HCT116 (cell line): ENCODE data around the gene RAB40C. TPM values are rescaled to one million over a fixed set of nuclear protein-coding genes. Genes with fewer than 3 reads are reported as not detected.

Experiments
- ATAC-seq: fragments of 200-7000 bp; cut with Tn5 transposase; 2 replicates; pipeline ENCODE4 v1.9.1; 2020; ENCODE audit warnings: mild to moderate bottlenecking, moderate library complexity
- BruUV-seq: library from RNA; stranded (reverse); fragments of 400-500 nt; replicated peaks from 2 replicates; lab custom pipeline; 2021; lab: Mats Ljungman, UMichigan
- CTCF ChIA-PET: fragments of 300-600 bp; sonication (Branson Sonifier 250); formaldehyde crosslinking; loops from one replicate; lab custom pipeline; 2021; ENCODE audit warnings: antibody characterized with exemption; lab: Charles Lee
- POLR2A ChIA-PET: fragments of 300-600, 350-600 bp; sonication (Branson Sonifier 250); formaldehyde crosslinking; loops from one replicate; lab custom pipeline; 2021; ENCODE audit warnings: antibody characterized with exemption; lab: Charles Lee
- RAD21 ChIA-PET, 2 experiments: fragments of 300-600 bp; sonication (Branson Sonifier 250); formaldehyde crosslinking; loops; one replicate each; lab custom pipeline; 2023; ENCODE audit warnings: low total read pairs in 2 of 2; ENCODE audit not compliant: uncharacterized antibody in 2 of 2, unreplicated experiment in 2 of 2, low non-redundant PET in 1 of 2; lab: Charles Lee
- DNase-seq: peaks from one replicate; pipeline ENCODE4 v3.0.0-alpha.2; 2010; ENCODE audit warnings: low read depth, low spot score
- H2AFZ ChIP-seq: fragments of 200-600 bp; shearing (Covaris generic), sonication (generic); 2 replicates; pipeline ENCODE4 v1.6.1; 2017; ENCODE audit warnings: low read depth, mixed run types, mixed read lengths, antibody characterized with exemption, low read length; ENCODE audit not compliant: poor library complexity, severe bottlenecking
- H3K27ac ChIP-seq: 2 replicates; pipeline ENCODE4 v1.5.1; 2012; ENCODE audit warnings: low read depth, low read length
- H3K27me3 ChIP-seq: fragments of 200-600 bp; sonication (generic); 2 replicates; pipeline ENCODE4 v1.6.1; 2016; ENCODE audit warnings: mixed run types, low read length, mixed read lengths; ENCODE audit not compliant: insufficient read depth
- H3K36me3 ChIP-seq, 2 experiments: fragments of 200-500 bp in 1 of 2; fragments of 200-600 bp in 1 of 2; sonication (Bioruptor generic) in 1 of 2; sonication (generic) in 1 of 2; 2 replicates each; pipeline versions ENCODE4 v1.5.1 to v1.6.1; 2014 to 2016; ENCODE audit warnings: low read length in 2 of 2, inconsistent platforms in 1 of 2, mixed read lengths in 1 of 2, mixed run types in 1 of 2; ENCODE audit not compliant: insufficient read depth in 2 of 2, control insufficient read depth in 1 of 2
- H3K4me1 ChIP-seq, 2 experiments: fragments of 200-600 bp in 1 of 2; sonication (generic) in 1 of 2; 2 replicates each; pipeline versions ENCODE4 v1.5.1 to v1.6.1; 2012 to 2017; ENCODE audit warnings: low read length in 2 of 2, inconsistent platforms in 1 of 2, mild to moderate bottlenecking in 1 of 2, mixed read lengths in 1 of 2, mixed run types in 1 of 2, moderate library complexity in 1 of 2; ENCODE audit not compliant: insufficient read depth in 2 of 2, control insufficient read depth in 1 of 2
- H3K4me2 ChIP-seq: fragments of 200-600 bp; sonication (generic); 2 replicates; pipeline ENCODE4 v1.6.1; 2017; ENCODE audit warnings: mixed run types, low read length, mixed read lengths
- H3K4me3 ChIP-seq, 2 experiments: fragments of 200-600 bp in 1 of 2; sonication (generic) in 1 of 2; replicated peaks in 1 of 2; 2 replicates each; pipeline ENCODE4 v1.5.1; 2011 to 2016; ENCODE audit warnings: low read length in 2 of 2, control low read depth in 1 of 2, low read depth in 1 of 2, mild to moderate bottlenecking in 1 of 2, mixed read lengths in 1 of 2, mixed run types in 1 of 2
- H3K79me2 ChIP-seq: fragments of 200-600 bp; sonication (generic); 2 replicates; pipeline ENCODE4 v1.6.1; 2017; ENCODE audit warnings: mild to moderate bottlenecking, mixed run types, low read length, moderate library complexity, mixed read lengths; ENCODE audit not compliant: insufficient read depth
- H3K9ac ChIP-seq: fragments of 200-600 bp; sonication (generic); 2 replicates; pipeline ENCODE4 v1.6.1; 2016; ENCODE audit warnings: low read length, mixed read lengths
- H3K9me2 ChIP-seq: fragments of 200-600 bp; sonication (generic), shearing (Covaris generic); 2 replicates; pipeline ENCODE4 v1.6.1; 2017; ENCODE audit warnings: mixed run types, mild to moderate bottlenecking, moderate library complexity; ENCODE audit not compliant: insufficient read depth
- H3K9me3 ChIP-seq, 2 experiments: fragments of 200-500 bp in 1 of 2; fragments of 200-600 bp in 1 of 2; sonication (Bioruptor generic) in 1 of 2; sonication (generic) in 1 of 2; 2 replicates each; pipeline ENCODE4 v1.6.1; 2014 to 2017; ENCODE audit warnings: low read length in 2 of 2, mixed read lengths in 2 of 2, inconsistent platforms in 1 of 2, low read depth in 1 of 2, mild to moderate bottlenecking in 1 of 2, mixed run types in 1 of 2, moderate library complexity in 1 of 2; ENCODE audit not compliant: control insufficient read depth in 1 of 2, insufficient read depth in 1 of 2
- H4K20me1 ChIP-seq: fragments of 200-600 bp; sonication (generic), shearing (Covaris generic); 2 replicates; pipeline ENCODE4 v1.6.1; 2017; ENCODE audit warnings: mixed run types, mild to moderate bottlenecking, moderate library complexity; ENCODE audit not compliant: insufficient read depth
- ATF3 ChIP-seq: IDR thresholded peaks from 2 replicates; pipeline ENCODE4 v1.6.1; 2012
- CBX3 ChIP-seq: IDR thresholded peaks from 2 replicates; pipeline ENCODE4 v1.6.1; 2012; ENCODE audit warnings: low read depth
- EZH2phosphoT487 ChIP-seq: fragments of 200-600 bp; IDR thresholded peaks from 2 replicates; pipeline ENCODE4 v1.6.1; 2018; ENCODE audit warnings: antibody characterized with exemption, borderline replicate concordance
- FOSL1 ChIP-seq: IDR thresholded peaks from 2 replicates; pipeline ENCODE4 v1.6.1; 2012; ENCODE audit warnings: low read depth
- JUND ChIP-seq: IDR thresholded peaks from 2 replicates; pipeline ENCODE4 v1.6.1; 2012
- POLR2A ChIP-seq: IDR thresholded peaks from 2 replicates; pipeline ENCODE4 v1.7.0; 2011; ENCODE audit warnings: borderline replicate concordance; ENCODE audit not compliant: insufficient read depth, insufficient read length; ENCODE audit errors: extremely low read depth
- POLR2AphosphoS5 ChIP-seq: IDR thresholded peaks from 2 replicates; pipeline ENCODE4 v1.6.1; 2011; ENCODE audit warnings: mild to moderate bottlenecking, low read depth, low read length, moderate library complexity
- REST ChIP-seq: IDR thresholded peaks from 2 replicates; pipeline ENCODE4 v1.6.1; 2012; ENCODE audit warnings: low read depth
- SIN3A ChIP-seq: IDR thresholded peaks from 2 replicates; pipeline ENCODE4 v1.6.1; 2012; ENCODE audit warnings: low read depth
- SRF ChIP-seq: IDR thresholded peaks from 2 replicates; pipeline ENCODE4 v1.6.1; 2012; ENCODE audit warnings: low read depth
- TCF7L2 ChIP-seq: IDR thresholded peaks from 2 replicates; pipeline ENCODE4 v1.7.0; 2011; ENCODE audit warnings: borderline replicate concordance, inconsistent platforms; ENCODE audit not compliant: insufficient read depth, insufficient read length; ENCODE audit errors: extremely low read depth
- ZFX ChIP-seq: fragments of 450-650 bp; IDR thresholded peaks from 2 replicates; pipeline ENCODE4 v1.6.1; 2017
- intact Hi-C: fragments of 100-400 bp; cut with micrococcal nuclease; formaldehyde crosslinking; loops from 2 replicates; pipeline ENCODE4 v1.10.0; 2022
- total RNA-seq: library from RNA; stranded (reverse); gene quantifications from one replicate; pipeline ENCODE4 v1.2.1, GENCODE V29; 2021; ENCODE audit not compliant: unreplicated experiment
- TF ChIP-seq, protein P1 (sequence below): IDR thresholded peaks from 2 replicates; pipeline ENCODE4 v1.6.1; 2011; ENCODE audit warnings: mild to moderate bottlenecking, low read length, moderate library complexity; ENCODE audit not compliant: insufficient replicate concordance; ENCODE audit errors: extremely low read depth

The RAB40C gene
- total RNA-seq, 1 experiment from 2014 or later: 14.1 TPM

DNA sequence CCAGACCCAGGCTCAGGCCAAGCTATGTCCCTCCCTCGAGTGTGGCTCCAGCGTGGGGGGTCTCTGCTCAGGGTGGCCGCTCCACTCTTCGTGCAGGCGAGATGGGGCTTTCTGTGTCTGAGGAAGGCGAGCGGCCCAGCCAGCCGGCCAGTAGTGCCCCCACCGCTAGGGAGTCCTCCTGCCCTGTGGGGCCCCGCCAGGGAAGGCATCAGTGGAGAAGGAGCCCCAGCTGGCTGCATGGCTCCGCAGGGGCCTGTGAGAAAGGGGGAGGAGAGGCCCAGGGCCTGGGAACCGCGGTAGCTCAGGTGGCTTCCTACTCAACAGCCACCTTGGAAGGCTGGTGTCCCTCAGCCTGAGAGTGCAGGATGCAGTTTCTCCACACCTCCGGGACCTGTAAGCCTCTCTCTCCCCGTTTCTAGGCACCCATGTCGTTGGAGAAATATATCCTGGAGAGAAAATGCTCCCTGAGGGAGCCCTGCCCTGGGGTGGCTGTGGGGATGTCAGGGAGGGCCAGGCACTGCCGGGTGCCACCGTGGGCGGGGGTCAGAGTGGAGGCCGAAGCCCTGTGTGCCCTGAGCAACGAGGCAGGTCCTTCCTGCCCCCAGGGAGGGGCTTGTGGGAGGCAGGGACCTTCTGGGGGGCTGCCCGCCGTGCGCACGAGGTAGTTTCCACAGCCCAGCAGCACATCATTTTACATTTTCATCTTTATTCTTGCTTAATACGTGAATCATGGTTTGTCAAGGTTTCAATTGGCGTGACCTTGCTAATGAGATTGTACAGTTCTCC lies 16.8 kb upstream of the RAB40C start (continued):
- TF ChIP-seq FOSL1: no peak
- TF ChIP-seq TCF7L2: no peak

GRCh38 chr16:574021-574760 lies 15.7 kb upstream of the RAB40C start:
- TF ChIP-seq POLR2AphosphoS5 (no peak), SIN3A (no peak), ZFX (no peak), ATF3 (no peak), SRF (no peak), CBX3 (no peak), POLR2A (no peak), REST (no peak), EZH2phosphoT487 (no peak), JUND (no peak)
- TF ChIP-seq, protein P1, sequence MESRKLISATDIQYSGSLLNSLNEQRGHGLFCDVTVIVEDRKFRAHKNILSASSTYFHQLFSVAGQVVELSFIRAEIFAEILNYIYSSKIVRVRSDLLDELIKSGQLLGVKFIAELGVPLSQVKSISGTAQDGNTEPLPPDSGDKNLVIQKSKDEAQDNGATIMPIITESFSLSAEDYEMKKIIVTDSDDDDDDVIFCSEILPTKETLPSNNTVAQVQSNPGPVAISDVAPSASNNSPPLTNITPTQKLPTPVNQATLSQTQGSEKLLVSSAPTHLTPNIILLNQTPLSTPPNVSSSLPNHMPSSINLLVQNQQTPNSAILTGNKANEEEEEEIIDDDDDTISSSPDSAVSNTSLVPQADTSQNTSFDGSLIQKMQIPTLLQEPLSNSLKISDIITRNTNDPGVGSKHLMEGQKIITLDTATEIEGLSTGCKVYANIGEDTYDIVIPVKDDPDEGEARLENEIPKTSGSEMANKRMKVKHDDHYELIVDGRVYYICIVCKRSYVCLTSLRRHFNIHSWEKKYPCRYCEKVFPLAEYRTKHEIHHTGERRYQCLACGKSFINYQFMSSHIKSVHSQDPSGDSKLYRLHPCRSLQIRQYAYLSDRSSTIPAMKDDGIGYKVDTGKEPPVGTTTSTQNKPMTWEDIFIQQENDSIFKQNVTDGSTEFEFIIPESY: no peak
- Histone ChIP-seq H3K36me3 (no peaks in the 10 kb centered on the region), H3K27ac (no peak overlapping the region), H3K9me3 (no peaks in the 10 kb centered on the region), H2AFZ (no peak overlapping the region), H3K27me3 (no peaks in the 10 kb centered on the region), H4K20me1 (no peaks in the 10 kb centered on the region), H3K4me2 (no peak overlapping the region), H3K4me3 (no peak overlapping the region), H3K9ac (no peak overlapping the region), H3K9me2 (no peaks in the 10 kb centered on the region), H3K4me1 (peaks cover 1 to 3% of the 10 kb centered on the region in 2 experiments; a peak in 3 of 4 replicates), H3K79me2 (peaks cover 9% of the 10 kb centered on the region; the same call in 1 of the 2 replicates)
- no peak for ATAC-seq
- no TSS peak for BruUV-seq
- RAD21 ChIA-PET: no interaction called here
- intact Hi-C loops: no loop called here
- no peak for DNase-seq
- POLR2A ChIA-PET: no interaction called here
- CTCF ChIA-PET: no interaction called here
